ENCODE measurements around the gene DHDH. TPM values are rescaled to one million over a fixed set of nuclear protein-coding genes. Genes with fewer than 3 reads are reported as not detected.
A peak's percentile ranks its signal among the peaks of the same experiment; 100 is the strongest.
"Not testable (repeated sequence)": the region's sequence is repeated elsewhere in the genome, so short reads cannot be mapped to it uniquely, and the experiment has no call there.

The DHDH gene
- total and polyA plus RNA-seq, 7 donors: 0.14 to 0.21 TPM; not detected in 5

- peak overlapping the region; percentile 61 for H3K4me3 ChIP-seq
- 58 to 68% (median 64%) methylated on average over 21 of the region's 21 CpGs for WGBS, 3 donors
- DNase-seq: no peak
- no peaks in the 10 kb centered on the region for H3K36me3 ChIP-seq (ENCODE audit: insufficient read depth in 1 of 2, low read depth in 1 of 2)
- TF ChIP-seq CTCF (IDR thresholded peaks at IDR 0.05): no peak
- H3K27me3 ChIP-seq (ENCODE audit: insufficient read depth in 3 of 3, low read length in 2 of 3): peaks cover 0 to 4% (median 1%) of the 10 kb centered on the region in 3 donors
- H3K4me1 ChIP-seq: peaks cover 5% of the 10 kb centered on the region
- ATAC-seq: no peak
- H3K9me3 ChIP-seq: no peaks in the 10 kb centered on the region
- H3K27ac ChIP-seq: no peak overlapping the region
- intact Hi-C loops (cut with DNase I): no loop called here
Observed at GRCh38 chr19:48895226-48895625, 38.3 kb upstream of the DHDH start.

GRCh38 chr19:48896191-48896720 is 37.2 kb upstream of the DHDH start:
- intact Hi-C loops (cut with DNase I): no loop called here
- peaks cover 0 to 4% (median 1%) of the 10 kb centered on the region in 3 donors for H3K27me3 ChIP-seq (ENCODE audit: insufficient read depth in 3 of 3, low read length in 2 of 3)
- H3K4me3 ChIP-seq: peak overlapping the region; percentile 61
- peak; percentile 64 to 82 for DNase-seq
- no peak overlapping the region for H3K27ac ChIP-seq
- no peaks in the 10 kb centered on the region for H3K9me3 ChIP-seq
- peaks cover 5% of the 10 kb centered on the region for H3K4me1 ChIP-seq
- WGBS, 3 donors: 25 to 32% (median 28%) methylated on average over 24 to 25 of the region's 25 CpGs
- no peak for TF ChIP-seq CTCF (IDR thresholded peaks at IDR 0.05)
- peaks cover 0 to 1% of the 10 kb centered on the region in 2 donors for H3K36me3 ChIP-seq (ENCODE audit: insufficient read depth in 1 of 2, low read depth in 1 of 2)
- ATAC-seq: peak in 3 of 4 donors; percentile 35 to 49 (median 45)

DNA sequence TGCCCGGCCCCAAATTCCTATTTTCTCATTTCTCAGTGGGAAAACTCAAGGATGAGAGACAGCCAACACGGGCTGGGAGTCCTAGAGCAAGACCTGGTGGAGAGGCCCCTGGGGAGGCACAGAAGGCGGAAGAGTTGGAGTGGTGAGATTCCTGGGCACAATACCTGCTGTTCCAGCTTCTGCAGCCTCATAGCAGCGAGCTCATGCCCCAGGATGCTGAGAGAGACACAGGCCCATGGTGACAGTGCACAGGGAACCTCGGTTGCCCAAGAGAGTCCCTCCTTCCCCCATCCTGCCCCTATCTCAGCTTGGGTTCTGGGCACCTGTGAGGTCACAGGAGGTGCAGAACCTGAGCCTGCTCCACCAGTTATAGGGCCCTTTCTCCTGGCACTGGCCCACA is 36.3 kb upstream of the DHDH start:
- WGBS, 3 donors: 80 to 84% (median 82%) methylated on average over 5 of the region's 5 CpGs
- no peak for ATAC-seq
- Histone ChIP-seq H3K4me3 (no peak overlapping the region), H3K36me3 (ENCODE audit: insufficient read depth in 1 of 2, low read depth in 1 of 2) (peaks cover 0 to 11% of the 10 kb centered on the region in 2 donors), H3K27ac (no peak overlapping the region), H3K27me3 (ENCODE audit: insufficient read depth in 3 of 3, low read length in 2 of 3) (peaks cover 0 to 4% (median 1%) of the 10 kb centered on the region in 3 donors), H3K9me3 (no peaks in the 10 kb centered on the region), H3K4me1 (peaks cover 14% of the 10 kb centered on the region)
- intact Hi-C loops (cut with DNase I): no loop called here
- no peak for DNase-seq
- no peak for TF ChIP-seq CTCF (IDR thresholded peaks at IDR 0.05)

GRCh38 chr19:48899386-48899749 is 34.1 kb upstream of the DHDH start:
- WGBS, 3 donors: 80 to 86% (median 84%) methylated on average over 11 of the region's 11 CpGs
- DNase-seq; intact Hi-C loops (cut with DNase I); H3K9me3 ChIP-seq; ATAC-seq; H3K27me3 ChIP-seq (ENCODE audit: insufficient read depth in 3 of 3, low read length in 2 of 3): not testable (repeated sequence)
- peak overlapping the region; percentile 91 for H3K27ac ChIP-seq
- peak overlapping the region; percentile 89 for H3K4me3 ChIP-seq
- H3K4me1 ChIP-seq: peaks cover 22% of the 10 kb centered on the region
- H3K36me3 ChIP-seq (ENCODE audit: insufficient read depth in 1 of 2, low read depth in 1 of 2): peaks cover 0 to 23% of the 10 kb centered on the region in 2 donors

- WGBS, 3 donors: 7% methylated on average over 34 of the region's 34 CpGs
- peaks cover 22% of the 10 kb centered on the region for H3K4me1 ChIP-seq
Observed at GRCh38 chr19:48899781-48900476, 33.6 kb upstream of the DHDH start, which contains the start of gene NUCB1. Gene NUCB1, plus strand, starts transcription at chr19:48900312. Its CDS starts 485 bp downstream, at chr19:48900797.

More at GRCh38 chr19:48899781-48900476, 33.6 kb upstream of the DHDH start, which contains the start of gene NUCB1:
- H3K27ac ChIP-seq: peak within 1 kb of the TSS; percentile 91
- intact Hi-C loops (cut with DNase I): no loop called here
- peaks cover 0 to 28% of the 10 kb centered on the region in 2 donors for H3K36me3 ChIP-seq (ENCODE audit: insufficient read depth in 1 of 2, low read depth in 1 of 2)
- no peaks in the 10 kb centered on the region for H3K9me3 ChIP-seq
- peaks cover 0 to 4% (median 1%) of the 10 kb centered on the region in 3 donors for H3K27me3 ChIP-seq (ENCODE audit: insufficient read depth in 3 of 3, low read length in 2 of 3)
- ATAC-seq: peak; percentile 97 to 98 (median 97)
- peak; percentile 99 to 100 for DNase-seq
- H3K4me3 ChIP-seq: peak within 1 kb of the TSS; percentile 89
- peak; percentile 18 for TF ChIP-seq CTCF (IDR thresholded peaks at IDR 0.05)

All from psoas muscle (tissue), 8 donors.